ENCODE results near the gene PPP1R9A. TPM values are rescaled to one million over a fixed set of nuclear protein-coding genes. Genes with fewer than 3 reads are reported as not detected.
A peak's percentile ranks its signal among the peaks of the same experiment; 100 is the strongest.

PPP1R9A gene
- polyA plus RNA-seq, 10 donors: 13.8 to 36.3 (median 24.3) TPM

GRCh38 chr7:94908323-94909178 lies 1.2 kb downstream of the PPP1R9A start:
- DNase-seq: peak; percentile 59 to 91 (median 73)

DNA sequence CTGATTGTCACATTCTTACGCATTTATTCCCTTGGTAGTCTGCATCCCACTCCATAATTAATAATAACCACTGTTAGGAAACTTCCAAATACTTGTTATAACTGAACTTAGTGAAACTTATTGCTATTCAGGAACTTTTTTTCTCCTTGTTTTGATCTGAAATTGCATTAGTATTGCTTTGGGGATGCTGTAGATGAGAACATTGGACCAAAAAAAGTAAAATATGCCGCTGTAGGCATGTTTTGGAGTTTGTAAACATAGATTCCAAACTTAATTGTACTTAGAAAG lies 1.7 kb downstream of the PPP1R9A start:
- no peak for DNase-seq

DNA sequence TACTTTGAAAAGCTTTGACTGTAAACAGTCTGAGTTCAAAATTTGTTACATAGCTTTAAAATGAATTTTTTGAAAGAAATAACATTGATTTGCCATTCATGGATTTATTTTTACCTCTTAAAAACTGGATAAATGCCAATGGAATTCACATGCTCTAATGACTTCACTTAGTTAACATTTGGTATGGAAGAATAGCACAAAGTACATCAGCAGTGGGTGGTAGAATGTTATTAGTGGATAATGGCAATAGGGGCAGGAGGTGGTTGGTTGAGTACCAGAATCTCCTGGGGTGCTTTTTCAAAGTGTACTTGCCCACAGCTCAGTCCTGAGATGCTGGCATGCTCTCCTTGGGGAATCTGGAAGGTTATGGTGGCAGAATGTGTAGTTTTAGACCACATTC lies 4.7 kb downstream of the PPP1R9A start:
- DNase-seq: peak in 1 of 3 donors; percentile 32

GRCh38 chr7:94913391-94913790 lies 6.0 kb downstream of the PPP1R9A start:
- DNase-seq: no peak

- no peak for DNase-seq
Observed at GRCh38 chr7:94921911-94922310, 14.5 kb downstream of the PPP1R9A start.

DNA sequence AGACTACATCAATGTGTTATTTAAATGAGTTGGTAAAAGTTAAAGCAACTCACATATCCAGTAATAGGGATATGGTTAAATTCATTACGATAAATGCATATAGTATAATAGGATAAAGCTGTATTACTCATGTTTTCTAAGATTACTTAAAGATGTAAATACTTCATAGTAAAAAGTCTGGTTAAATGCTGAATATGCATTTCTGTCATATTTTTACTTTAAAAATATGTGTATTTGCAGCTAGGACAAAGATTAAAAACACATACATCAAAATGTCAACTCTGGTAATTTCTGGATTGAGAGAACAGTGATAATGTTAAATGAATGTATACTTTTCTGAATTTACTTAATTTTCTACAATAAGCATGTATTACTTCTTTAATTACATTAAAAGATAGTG lies 15.1 kb downstream of the PPP1R9A start:
- no peak for DNase-seq

DNA sequence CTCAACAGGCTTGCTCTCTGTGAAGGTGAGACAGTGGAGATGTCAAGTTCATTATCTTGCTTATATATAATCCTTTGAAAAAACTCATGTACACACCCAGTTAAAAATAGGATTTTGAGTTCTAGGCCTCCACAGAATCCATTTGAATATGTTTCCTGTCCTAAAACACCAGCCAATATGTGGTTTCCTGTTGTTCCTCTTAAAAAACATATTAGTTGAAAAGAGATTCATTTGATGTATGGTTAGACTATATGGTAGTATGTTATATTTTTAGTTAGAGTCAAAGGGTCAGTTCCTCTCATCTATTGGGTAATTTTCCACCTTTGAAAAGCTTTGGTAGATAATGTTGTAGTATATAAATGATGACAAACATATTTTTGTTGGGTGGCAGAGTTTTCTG lies 16.0 kb downstream of the PPP1R9A start:
- no peak for DNase-seq

GRCh38 chr7:94928168-94928707 lies 20.8 kb downstream of the PPP1R9A start:
- DNase-seq: no peak

DNA sequence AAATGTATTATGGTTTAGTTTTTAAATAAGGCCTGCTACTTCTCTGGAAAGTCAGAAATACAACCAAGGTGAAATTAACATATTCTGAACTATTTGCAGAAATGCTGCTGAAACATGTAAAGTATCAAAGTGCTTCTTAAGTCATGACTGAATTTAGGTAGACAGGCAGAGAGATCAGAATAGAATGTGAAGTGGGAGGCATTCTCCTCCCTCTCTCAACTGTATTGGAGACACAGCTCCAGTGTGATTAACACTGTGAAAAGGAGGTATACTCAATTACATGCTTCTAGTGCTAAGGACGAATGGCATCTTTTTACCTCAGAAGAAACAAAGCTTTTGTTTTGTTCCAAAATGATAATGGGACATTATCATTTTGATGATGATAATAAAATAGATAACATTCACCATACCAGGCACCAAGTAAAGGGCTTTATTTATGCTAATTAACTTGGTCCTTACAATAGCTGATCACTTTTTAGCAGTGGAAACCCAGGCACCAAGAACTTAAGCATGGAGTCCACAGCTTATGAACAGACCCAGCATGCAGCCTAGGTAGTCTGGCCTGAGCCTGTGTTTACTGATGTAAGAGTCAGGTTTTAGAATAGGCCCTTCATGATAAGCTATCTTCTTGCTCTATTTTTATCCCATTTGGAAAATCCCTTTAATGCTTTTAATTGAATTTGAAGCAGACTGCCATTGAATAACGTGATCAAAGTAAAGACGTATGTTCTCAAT lies 26.0 kb downstream of the PPP1R9A start:
- no peak for DNase-seq

DNA sequence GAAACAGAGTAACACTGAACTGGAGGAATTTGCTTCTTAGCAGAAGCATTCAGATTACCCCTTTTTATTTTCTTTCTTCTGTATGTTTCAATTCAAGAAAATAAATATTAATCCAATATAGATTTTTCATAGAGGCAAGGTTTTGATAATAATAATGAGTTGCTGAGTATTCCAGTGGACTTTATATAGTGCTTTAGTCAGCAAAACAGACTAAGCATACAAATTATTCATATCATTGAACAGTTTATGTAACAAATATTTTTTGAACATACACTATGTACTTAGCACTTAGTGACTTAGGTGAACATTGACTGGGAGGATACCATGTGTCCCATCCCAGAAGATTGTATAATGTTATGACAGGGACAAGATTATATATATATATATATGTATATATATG lies 32.0 kb downstream of the PPP1R9A start:
- DNase-seq: no peak

- peak; percentile 27 to 65 (median 42) for DNase-seq
Observed at GRCh38 chr7:94940241-94940640, 32.8 kb downstream of the PPP1R9A start.

DNA sequence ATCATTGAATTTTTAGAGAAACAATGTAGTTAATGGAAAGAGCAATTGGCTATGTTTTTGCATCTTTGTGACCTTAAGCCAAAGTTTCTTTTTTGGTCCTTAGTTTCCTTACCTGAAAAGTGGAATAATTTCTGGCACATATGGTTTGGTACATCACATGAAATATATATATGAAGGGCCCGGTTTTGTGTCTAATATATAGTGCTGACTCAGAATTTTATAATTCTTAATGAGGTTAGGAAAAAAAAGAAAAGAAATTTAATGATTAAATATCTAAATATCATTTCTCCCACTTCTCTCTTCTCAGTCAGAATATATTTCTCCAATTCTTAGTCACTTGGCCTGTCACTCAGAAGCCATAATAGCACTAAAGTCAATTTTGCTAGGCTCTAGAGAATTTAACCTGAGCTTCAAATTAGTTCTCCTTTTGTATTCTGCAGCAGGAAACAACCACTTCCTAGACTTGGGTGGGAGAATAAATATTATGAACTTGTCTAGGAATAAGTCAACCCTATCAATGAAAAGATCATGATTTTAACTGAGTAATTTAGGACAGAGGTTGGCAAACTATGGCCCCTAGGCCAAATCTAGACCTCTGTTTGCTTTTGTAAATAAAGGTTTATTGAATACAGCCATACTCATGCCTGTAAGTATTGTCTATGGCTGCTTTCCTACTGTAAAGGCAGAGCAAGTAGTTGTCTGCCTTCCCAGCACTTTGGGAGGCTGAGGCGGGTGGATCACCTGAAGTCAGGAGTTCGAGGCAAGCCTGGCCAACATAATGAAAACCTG lies 34.6 kb downstream of the PPP1R9A start:
- no peak for DNase-seq

DNA sequence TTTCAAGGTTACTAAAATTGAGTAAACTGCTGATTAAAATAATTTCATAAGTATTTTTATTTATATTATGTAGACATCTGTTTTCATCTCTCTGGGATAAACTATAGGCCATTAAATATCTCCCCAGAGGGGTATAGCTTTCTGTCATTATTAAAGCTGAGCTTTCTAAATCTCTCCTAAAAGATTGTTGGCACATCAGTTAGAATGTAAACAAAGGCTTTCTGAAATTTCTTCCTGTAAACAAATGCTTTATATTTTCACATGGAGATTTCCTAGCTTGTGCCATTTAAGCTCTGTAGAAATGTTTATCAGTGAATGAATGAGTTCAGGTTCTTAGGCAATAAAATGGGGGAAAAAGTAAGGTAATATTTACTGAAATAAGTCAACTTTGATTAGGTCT lies 35.7 kb downstream of the PPP1R9A start:
- no peak for DNase-seq

DNA sequence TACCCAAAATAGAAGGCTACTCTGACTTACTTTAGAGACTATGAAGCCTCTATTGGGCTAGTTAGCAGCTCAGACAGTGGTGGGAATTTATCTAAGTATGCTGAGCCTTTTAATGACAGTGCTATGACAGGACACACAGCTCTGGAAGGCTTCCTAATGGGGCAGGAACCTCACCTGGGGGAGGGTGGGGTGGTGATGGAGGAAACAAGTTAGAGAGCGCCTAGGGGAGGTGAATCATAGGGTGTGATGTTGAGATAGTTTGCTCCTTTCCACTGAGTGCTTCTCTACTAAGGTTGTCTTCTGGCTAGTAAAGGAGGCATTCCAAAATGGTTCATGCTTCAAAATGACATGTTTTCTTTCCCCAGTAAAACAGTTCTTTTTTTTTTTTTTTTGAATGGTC lies 42.1 kb downstream of the PPP1R9A start:
- no peak for DNase-seq

GRCh38 chr7:94955807-94956206 lies 48.4 kb downstream of the PPP1R9A start:
- no peak for DNase-seq

GRCh38 chr7:94957061-94957460 lies 49.7 kb downstream of the PPP1R9A start:
- DNase-seq: no peak

- DNase-seq: no peak
Observed at GRCh38 chr7:94962661-94963060, 55.3 kb downstream of the PPP1R9A start.

- no peak for DNase-seq
Observed at GRCh38 chr7:94969434-94970084, 62.2 kb downstream of the PPP1R9A start.

DNA sequence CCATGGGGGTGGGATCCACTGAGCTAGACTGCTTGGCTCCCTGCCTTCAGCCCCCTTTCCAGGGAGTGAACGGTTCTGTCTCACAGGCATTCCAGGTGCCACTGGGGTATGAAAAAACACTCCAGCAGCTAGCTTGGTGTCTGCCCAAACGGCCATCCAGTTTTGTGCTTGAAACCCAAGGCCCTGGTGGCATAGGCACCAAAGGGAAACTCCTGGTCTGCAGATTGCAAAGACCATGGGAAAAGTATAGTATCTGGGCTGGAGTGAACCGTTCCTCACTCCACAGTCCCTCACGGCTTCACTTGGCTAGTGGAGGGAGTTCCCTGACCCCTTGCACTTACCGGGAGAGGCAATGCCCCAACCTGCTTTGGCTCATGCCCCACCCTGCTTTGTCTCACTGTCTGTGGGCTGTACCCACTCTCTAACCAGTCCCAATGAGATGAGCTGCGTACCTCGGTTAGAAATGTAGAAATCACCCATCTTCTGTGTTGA lies 62.7 kb downstream of the PPP1R9A start:
- DNase-seq: no peak

- peak in 2 of 3 donors; percentile 33 to 52 for DNase-seq
Observed at GRCh38 chr7:94971051-94971867, 63.9 kb downstream of the PPP1R9A start.

DNA sequence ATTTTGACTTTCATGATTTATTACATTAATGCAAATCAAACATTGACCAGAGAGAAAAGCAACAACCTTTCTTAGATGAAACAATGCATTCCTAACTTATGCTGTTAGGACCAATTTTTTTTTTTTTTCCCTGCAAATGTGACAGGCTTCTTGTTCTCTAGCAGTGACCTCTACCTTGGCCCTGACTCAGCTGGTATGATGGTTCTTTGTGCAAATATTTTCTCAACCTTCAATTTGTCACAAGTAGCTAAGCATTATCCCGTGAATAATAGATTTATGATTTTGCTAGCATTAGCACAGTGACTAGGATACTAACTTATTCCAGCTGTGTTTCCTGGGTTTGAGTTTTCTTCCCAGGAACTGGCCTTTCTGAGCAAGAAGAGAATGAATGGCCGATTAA lies 64.9 kb downstream of the PPP1R9A start:
- DNase-seq: peak; percentile 62 to 76 (median 63)
